HG03521 (cell line): ENCODE results near the gene NSMF.
"Not testable (repeated sequence)": the region's sequence is repeated elsewhere in the genome, so short reads cannot be mapped to it uniquely, and the experiment has no call there.

Experiments used
- ATAC-seq: cut with Tn5 transposase; IDR thresholded peaks from one replicate; pipeline ENCODE4 v1.9.1; 2021; ENCODE audit warnings: mild to moderate bottlenecking, moderate library complexity; ENCODE audit not compliant: unreplicated experiment

NSMF gene

GRCh38 chr9:137477778-137478612 is 18.9 kb upstream of the NSMF start:
- no peak for ATAC-seq

DNA sequence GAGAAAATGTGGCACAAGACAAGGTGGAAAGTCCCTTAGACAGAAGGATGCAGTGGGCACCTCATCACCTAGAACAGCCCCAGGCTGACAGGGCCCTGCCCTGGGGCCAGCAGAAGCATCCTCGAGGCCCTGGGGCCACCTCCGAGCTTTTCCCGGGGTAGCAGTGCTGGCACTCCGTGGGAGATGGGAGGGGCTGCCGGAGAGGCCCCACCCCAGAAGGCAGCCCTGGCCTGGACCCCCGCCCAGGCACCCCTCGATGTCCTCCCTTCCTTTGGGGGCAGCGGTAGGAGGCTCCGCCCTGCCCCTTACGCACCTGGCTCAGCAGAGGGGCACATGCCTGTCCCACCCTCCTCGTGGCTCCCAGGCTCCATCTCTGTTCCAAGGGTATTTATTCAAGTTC is 17.7 kb upstream of the NSMF start:
- no peak for ATAC-seq

- ATAC-seq: no peak
Measured at GRCh38 chr9:137475666-137476065, 16.5 kb upstream of the NSMF start.

- ATAC-seq: no peak
Measured at GRCh38 chr9:137474271-137474670, 15.1 kb upstream of the NSMF start.

DNA sequence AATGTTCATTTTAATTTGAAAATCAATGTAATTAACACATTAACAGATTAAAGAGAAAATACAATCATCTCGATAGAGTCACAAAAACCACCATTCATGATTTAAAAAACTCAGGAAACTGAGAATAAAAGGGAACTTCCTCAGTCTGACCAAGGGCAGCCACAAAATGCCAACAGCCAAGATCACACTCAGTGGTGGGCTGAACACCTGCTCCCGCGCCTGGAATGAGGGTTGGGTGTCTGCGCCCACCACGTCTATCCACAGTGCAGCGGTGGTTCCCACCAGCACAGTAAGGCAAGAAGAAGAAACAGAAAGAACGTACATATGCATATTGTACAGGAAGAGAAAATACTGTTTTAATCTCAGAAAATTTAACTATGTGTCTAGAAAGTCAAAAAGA is 11.7 kb upstream of the NSMF start:
- ATAC-seq: no peak

DNA sequence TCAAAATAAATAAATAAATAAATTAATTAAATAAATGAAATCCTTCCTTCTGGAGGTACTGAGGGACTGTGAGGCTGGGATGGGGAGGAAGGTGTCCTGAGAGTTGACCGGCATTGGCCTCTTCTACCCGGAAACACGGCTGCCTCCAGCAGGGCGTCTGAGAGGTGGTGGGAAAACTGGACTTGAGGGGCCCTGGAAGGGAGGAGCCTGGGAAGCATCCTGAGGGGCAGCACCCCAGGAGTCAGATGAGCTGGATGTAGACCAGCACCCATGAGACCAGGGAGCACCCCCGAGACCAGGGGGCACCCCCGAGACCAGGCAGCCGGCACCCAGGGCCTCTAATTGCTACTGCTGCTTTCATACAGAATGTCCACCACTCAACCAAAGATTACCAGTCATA is 8.8 kb upstream of the NSMF start:
- ATAC-seq: no peak

GRCh38 chr9:137467161-137467581 is 8.0 kb upstream of the NSMF start:
- no peak for ATAC-seq

DNA sequence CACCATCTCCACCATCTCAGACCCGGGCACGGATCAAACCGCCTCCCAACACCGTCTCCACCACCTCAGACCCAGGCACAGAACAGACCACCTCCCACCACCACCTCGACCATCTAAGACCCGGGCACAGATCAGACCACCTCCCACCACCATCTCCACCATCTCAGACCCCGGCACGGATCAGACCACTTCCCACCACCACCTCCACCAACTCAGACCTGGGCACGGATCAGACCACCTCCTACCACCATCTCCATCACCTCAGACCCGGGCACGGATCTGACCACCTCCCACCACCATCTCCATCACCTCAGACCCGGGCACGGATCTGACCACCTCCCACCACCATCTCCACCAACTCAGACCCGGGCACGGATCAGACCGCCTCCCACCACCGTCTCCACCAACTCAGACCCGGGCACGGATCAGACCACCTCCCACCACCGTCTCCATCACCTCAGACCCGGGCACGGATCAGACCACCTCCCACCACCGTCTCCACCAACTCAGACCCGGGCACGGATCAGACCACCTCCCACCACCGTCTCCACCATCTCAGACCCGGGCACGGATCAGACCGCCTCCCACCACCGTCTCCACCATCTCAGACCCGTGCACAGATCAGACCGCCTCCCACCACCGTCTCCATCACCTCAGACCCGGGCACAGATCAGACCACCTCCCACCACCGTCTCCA is 7.4 kb upstream of the NSMF start:
- ATAC-seq: not testable (repeated sequence)

DNA sequence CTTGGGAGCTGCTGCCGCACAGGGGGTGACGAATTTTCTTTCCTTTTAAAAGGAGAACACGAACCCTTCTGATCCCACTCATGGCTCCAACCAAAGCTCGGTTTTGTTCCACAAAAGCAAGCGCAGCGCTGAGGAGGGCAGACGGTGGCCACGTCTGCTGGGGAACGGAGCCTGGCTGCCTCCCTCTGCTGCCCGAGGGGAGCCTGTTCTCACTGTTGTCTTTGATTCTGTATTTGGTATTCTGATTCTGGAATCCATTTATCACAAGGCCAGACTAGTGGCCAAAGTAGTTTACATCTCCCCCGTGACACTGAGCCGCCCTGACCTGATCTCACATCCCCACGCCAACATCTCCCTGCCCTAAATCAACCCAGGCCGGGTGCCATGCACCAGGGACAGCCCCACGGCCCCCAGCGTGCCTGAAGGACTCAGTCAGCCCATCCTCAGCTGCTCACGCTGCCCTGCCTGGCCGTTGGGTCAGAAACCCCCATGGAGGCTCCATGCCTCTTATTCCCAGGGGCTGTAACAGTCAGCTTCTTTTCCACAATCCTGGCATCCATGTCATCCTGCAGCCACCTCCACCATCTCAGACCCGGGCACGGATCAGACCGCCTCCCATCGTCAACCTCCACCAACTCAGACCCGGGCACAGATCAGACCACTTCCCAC is 6.7 kb upstream of the NSMF start:
- no peak for ATAC-seq

- ATAC-seq: no peak
Measured at GRCh38 chr9:137465000-137465719, 6.0 kb upstream of the NSMF start.

DNA sequence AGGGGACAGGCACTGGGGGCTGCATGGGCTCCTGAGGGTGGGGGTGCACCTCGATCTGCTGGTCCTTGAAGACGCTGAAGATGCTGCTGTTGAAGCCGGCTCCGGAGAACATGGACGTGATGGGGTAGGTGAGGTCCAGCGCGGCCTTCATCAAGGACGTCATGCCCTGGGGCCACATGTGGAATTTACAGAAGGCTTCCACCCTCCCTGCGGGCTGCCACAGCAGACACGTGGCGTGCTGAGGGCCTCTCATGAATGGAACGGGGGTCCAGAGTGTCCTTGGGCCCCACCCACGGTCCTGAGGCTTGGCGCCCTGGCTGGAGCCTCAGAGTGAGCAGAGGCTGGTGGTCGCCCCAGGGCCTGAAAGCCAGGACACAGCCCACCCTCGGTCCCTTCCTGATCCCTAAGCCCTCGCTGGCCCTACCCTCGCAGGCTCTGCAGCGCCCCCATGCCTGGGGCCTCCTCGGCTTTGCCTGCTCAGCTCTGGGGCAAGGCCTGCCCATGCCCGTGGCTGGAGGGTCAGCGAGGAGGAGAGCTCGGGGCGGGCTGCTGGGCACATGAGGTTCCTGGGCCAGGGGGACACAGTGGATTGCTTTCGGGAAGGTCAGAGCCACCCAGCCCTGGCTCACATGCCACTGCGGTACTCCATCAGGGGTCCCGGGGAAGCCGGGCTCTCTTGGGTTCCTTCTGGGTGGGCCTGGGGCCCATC is 5.3 kb upstream of the NSMF start:
- no peak for ATAC-seq

DNA sequence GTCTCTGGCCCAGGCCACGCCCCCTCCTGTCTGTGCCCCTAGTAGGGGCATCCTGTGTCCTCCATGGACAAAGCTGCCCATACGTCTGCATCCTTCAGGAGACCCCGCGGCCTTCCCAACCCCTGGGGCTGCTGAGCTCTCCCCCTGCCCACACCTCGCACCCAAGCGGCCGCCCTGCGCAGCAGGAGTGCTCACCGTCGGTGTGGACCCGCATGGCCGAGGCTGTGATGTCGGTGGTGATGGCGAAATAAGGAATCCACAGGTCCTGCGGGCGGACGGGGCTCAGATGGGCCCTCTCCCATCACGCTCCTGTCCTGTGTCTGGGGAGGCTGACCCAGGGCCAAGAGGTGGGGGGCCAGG is 4.8 kb upstream of the NSMF start:
- no peak for ATAC-seq

DNA sequence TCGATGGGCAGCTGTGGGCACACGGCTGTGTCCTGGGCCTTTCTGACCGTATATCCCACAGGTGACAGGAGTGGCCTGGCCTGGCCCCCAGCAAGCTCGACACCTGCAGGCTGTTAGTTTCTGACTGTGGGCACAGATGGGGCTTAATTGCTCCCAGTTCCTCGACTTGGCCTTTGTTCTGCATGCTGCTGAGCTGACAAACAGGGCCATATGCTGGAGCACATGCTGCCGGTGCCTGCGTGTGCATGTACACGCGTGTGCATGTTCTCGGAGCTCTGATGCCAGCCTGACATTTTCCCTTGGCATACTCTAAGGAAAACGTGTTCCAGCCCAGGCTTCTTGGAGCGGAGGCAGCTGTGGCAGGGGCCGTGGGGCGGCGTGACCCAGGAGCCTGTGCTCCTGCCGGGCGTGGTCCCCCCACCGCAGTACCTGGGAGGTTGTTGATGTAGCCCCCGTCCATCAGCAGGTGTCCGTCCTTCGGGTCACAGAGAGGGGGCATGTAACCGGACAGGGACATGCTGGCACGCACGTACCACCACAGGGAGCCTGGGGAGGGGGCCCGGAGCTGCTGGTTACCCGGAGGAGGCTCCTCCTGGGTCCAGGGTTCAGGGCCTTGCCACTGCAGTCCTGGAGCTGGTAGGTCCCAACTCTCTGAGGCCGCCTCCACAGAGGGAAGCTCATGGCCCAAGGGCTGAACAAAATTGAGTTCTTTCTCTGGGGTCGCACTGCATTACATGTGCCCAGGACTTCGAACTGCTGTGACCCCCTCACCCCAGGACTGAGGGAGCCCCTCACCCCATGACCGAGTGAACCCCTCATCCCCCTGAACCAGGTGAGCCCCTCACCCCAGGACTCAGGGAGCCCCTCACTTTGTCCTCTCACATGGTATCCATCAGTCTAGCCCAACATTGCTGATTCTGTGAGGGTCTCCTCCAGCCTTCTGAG is 4.1 kb upstream of the NSMF start:
- ATAC-seq: no peak

GRCh38 chr9:137462396-137462985 is 3.4 kb upstream of the NSMF start:
- ATAC-seq: no peak

DNA sequence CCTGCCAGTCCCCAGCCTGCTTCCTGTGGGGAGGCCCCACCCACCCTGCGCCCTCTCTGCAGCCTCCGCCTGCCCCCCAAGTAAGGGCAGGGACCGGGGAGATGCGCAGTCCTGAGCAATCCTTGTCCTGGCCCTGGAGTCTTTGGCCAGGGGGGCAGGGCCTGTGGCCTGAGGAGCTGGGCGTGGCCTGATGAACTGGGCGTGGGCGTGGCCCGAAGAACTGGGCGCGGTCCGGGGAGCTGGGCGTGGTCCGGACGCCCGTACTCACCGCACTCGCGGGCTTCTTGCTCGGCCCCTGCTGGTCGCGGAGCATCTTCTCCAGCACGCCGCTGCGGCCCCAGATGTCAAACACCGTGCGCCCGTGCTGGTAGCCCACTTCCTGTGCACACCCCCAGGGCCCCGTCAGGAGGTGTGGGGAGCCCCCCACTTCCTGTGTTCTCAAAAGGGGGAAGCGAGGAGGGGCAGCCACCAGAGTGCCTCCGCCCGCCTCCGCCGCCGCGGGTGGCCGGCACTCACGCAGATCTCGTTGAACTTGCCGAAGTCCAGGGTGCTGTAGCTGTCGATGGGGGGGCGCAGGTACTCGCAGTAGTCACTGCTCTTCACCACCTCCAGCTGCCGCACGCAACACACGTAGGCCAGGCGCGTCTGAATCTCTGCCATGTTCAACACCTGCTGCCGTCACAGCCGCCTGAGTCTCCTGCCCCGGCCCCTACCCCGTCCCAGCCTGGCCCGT is 2.7 kb upstream of the NSMF start:
- ATAC-seq: peak; percentile 52

- no peak for ATAC-seq
Measured at GRCh38 chr9:137461316-137461662, 2.2 kb upstream of the NSMF start.

GRCh38 chr9:137460363-137461315 is 1.5 kb upstream of the NSMF start:
- ATAC-seq: no peak
